Hepatocyte (in vitro differentiated cells): ENCODE results near the gene KIF5C.

Experiments
- CTCF ChIP-seq: fragments of 200-600 bp; sonication (generic); IDR thresholded peaks from 2 replicates; pipeline ENCODE4 v1.5.1; 2016; ENCODE audit warnings: antibody characterized with exemption, mild to moderate bottlenecking; ENCODE audit not compliant: poor library complexity
- EZH2phosphoT487 ChIP-seq: fragments of 200-600 bp; sonication (generic); IDR thresholded peaks from one replicate; pipeline ENCODE4 v1.6.1; 2018; ENCODE audit warnings: antibody characterized with exemption, mild to moderate bottlenecking, low read depth, moderate library complexity; ENCODE audit not compliant: unreplicated experiment, severe bottlenecking

GRCh38 chr2:148842050-148842449 lies 33.0 kb upstream of the KIF5C start:
- TF ChIP-seq EZH2phosphoT487 (no peak), CTCF (no peak)
